Motor neuron (in vitro differentiated cells): Measurements from ENCODE around the gene CCDC92B. TPM values are rescaled to one million over a fixed set of nuclear protein-coding genes. Genes with fewer than 3 reads are reported as not detected.
"Not testable (repeated sequence)": the region's sequence is repeated elsewhere in the genome, so short reads cannot be mapped to it uniquely, and the experiment has no call there.

Source experiments
- ATAC-seq, 8 experiments: fragments of 200-7000 bp; cut with Tn5 transposase; replicated peaks in 6 of 8; 2 replicates each; pipeline ENCODE4 v1.8.0; 2021; ENCODE audit warnings: mild to moderate bottlenecking in 8 of 8, moderate library complexity in 8 of 8
- H3K27ac ChIP-seq, 2 donors: fragments of 250-450 bp; sonication (Bioruptor Pico); 2 replicates each; pipeline ENCODE4 v1.9.0; 2021; ENCODE audit warnings: antibody characterized with exemption in 2 of 2, mild to moderate bottlenecking in 2 of 2, moderate library complexity in 1 of 2
- H3K4me1 ChIP-seq, 2 donors: fragments of 250-450 bp; sonication (Bioruptor Pico); replicated peaks in 1 of 2; 2 replicates each; pipeline ENCODE4 v1.6.1; 2021; ENCODE audit warnings: antibody characterized with exemption in 2 of 2, mild to moderate bottlenecking in 2 of 2, moderate library complexity in 1 of 2
- H3K4me3 ChIP-seq, 5 donors: fragments of 250-450 bp; sonication (Bioruptor Pico); 2 replicates each; pipeline ENCODE4 v1.9.0; 2021; ENCODE audit warnings: antibody characterized with exemption in 5 of 5, mild to moderate bottlenecking in 5 of 5, moderate library complexity in 4 of 5
- WGBS, 10 experiments: fragments of 450-650 bp; shearing (Covaris generic); methylation state at CpG; one replicate each; pipeline ENCODE4 v1.0.0; 2022; 5-methylcytosine and 5-hydroxymethylcytosine counted together
- in situ Hi-C, 9 experiments: fragments of 400-800 bp; cut with MboI; loops; one replicate each; pipeline ENCODE4 v1.15.0; 2021; ENCODE audit warnings: low sequenced_read_pairs in 9 of 9, low pct_unique_long_range_greater_than_20kb in 2 of 9; ENCODE audit not compliant: unreplicated experiment in 9 of 9
- total RNA-seq, 8 experiments: library from RNA; unstranded; fragments of 300-600 nt; gene quantifications; 2 replicates each; pipeline versions ENCODE4 v1.2.3 to v1.2.4, GENCODE V29; 2022

Gene CCDC92B
- total RNA-seq, 8 experiments from 2014 or later = 0.15 to 2.9 (median 1.2) TPM

DNA sequence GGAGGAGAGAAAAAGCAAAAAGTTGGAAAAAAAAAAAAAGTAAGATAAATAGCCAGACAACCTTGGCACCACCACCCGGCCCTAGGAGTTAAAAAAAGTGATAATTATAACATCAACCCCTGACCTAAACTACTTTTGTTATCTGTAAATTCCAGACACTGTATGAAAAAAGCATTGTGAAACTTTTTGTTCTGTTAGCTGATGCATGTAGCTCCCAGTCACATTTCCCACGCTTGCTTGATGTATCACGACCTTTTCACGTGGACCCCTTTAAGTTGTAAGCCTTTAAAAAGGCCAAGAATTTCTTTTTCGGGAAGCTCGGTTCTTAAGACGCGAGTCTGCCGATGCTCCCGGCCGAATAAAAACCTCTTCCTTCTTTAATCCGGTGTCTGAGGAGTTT, 35.9 kb upstream of the CCDC92B start:
- H3K4me3 ChIP-seq, H3K27ac ChIP-seq, ATAC-seq, in situ Hi-C loops, H3K4me1 ChIP-seq: not testable (repeated sequence)
- 18 to 95% (median 64%) methylated on average over 1 to 12 of the region's 12 CpGs; no CpG with 5 or more reads in 1 of the 10 experiments for WGBS, 10 experiments

DNA sequence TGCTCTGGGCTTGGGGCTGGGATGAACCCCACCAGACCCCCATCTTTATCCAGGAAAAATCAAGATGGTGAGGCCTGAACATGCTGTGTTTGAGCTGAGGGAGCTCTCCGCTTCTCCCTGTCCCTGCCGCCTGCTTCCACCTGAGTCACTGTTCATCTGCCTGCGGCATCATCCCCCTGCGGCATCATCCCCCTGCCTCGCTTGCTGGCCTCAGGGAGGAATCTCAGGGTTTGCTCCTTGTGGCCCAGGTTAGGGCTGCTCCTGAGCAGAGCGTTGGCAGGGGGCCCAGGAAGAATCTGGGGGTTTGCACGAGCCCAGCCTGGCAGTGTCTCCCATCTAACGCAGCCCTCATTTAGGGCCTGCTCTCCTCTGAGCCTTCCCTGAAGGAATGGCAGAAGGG, 35.4 kb upstream of the CCDC92B start:
- 17 to 50% methylated on average over 1 to 2 of the region's 8 CpGs; no CpG with 5 or more reads in 8 of the 10 experiments for WGBS, 10 experiments
- no peak overlapping the region for H3K4me3 ChIP-seq
- peaks cover 0 to 2% of the 10 kb centered on the region in 2 donors for H3K4me1 ChIP-seq
- peak in 1 of 8 experiments; percentile 4 for ATAC-seq
- no peak overlapping the region for H3K27ac ChIP-seq
- in situ Hi-C loops = no loop called here

DNA sequence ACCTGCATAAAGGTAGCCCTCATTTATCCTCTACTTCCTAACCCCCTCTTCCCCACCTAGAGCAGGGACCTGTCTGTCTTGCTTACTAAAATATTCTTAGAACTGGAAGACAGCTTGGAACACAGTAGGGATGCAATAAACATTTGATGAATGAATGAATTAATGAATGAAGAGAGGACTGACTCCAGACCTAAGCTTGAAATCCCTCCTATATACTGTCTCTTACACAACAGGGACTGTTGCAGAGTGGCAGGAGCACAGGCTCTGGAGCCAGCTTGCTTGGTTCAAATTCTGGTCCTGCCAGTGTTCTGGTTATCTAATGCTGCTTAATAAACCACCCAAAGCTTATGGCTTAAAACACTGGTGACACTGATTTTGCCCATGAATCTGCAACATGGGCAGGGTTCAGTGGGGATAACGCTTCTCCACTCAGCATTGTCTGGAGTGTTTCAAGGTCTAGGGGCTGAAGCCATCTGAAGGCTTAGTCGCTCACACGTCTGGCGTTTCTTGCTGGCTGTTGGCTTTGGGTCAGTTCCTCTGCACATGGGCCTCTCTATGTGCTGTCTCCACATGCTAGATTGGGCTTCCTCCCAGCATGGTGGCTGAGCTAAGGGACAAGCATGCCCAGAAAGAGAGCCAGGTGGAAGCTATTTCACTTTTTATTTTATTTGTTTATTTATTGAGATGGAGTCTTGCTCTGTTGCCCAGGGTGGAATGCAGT, 34.0 kb upstream of the CCDC92B start:
- H3K4me3 ChIP-seq = no peak overlapping the region
- WGBS, 10 experiments = 86 to 100% methylated on average over 1 to 4 of the region's 4 CpGs; no CpG with 5 or more reads in 8 of the 10 experiments
- no peak overlapping the region for H3K27ac ChIP-seq
- in situ Hi-C loops = no loop called here
- no peak for ATAC-seq
- peaks cover 0 to 2% of the 10 kb centered on the region in 2 donors for H3K4me1 ChIP-seq

DNA sequence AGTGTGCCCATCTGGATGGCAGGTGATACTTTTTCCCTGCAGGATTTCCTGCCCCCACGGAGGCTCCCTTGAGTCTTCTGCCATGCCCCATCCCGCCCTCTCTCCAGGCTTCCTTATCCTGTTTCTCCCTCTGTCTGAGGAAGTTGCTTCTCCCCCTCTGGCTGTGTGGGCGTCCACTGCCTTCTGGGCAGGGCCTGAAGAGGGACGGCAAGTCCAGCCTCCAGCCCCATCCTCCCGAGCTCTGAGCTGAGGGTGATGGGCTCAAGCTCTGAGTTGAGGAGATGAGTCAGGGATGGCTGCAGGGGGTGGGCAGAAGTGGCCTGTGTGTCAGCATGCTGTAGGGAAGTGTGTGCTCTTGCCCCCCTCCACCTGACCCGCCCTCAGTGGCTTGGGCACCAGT, 32.6 kb upstream of the CCDC92B start:
- WGBS, 10 experiments = 18 to 80% (median 64%) methylated on average over 1 to 2 of the region's 6 CpGs; no CpG with 5 or more reads in 6 of the 10 experiments
- H3K4me3 ChIP-seq = no peak overlapping the region
- ATAC-seq = peak in 5 of 8 experiments; percentile 2 to 32 (median 9)
- no peak overlapping the region for H3K27ac ChIP-seq
- in situ Hi-C loops = no loop called here
- H3K4me1 ChIP-seq = peaks cover 0 to 6% of the 10 kb centered on the region in 2 donors

DNA sequence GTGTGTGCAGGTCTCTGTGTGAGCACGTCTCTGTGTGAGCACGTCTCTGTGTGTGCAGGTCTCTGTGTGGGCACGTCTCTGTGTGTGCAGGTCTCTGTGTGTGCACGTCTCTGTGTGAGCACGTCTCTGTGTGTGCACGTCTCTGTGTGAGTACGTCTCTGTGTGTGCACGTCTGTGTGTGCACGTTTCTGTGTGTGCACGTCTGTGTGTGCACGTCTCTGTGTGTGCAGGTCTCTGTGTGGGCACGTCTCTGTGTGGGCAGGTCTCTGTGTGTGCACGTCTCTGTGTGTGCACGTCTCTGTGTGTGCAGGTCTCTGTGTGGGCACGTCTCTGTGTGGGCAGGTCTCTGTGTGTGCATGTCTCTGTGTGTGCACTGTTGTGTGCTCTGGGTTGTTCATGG, 32.1 kb upstream of the CCDC92B start:
- in situ Hi-C loops, ATAC-seq, H3K4me3 ChIP-seq, H3K4me1 ChIP-seq, H3K27ac ChIP-seq: not testable (repeated sequence)
- 50 to 90% methylated on average over 2 of the region's 15 CpGs; no CpG with 5 or more reads in 8 of the 10 experiments for WGBS, 10 experiments

DNA sequence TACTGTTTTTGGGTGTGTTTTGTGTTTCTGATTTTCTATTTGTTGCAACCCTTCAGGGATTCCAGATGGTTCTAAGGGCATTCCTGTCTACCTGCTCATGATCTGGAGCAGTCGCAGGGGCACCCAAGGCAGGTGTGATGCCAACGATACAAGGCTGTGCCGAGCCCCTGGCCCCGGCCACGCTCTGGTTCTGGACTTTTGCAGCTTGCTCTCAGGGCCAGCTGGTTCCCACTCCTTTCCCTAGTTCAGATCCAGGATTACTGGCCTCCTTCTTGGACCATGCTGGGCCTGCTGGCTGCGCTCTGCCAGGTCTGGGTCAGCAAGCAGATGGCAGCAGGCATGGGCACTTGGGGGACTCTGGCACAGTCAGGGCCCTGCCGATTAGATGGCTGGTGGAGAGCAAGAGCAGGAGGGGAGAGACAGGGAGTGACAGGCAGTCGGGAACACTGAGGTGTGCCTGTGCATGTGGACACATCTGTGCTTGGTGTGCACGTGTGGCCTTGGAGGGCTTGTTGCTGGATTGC, 31.5 kb upstream of the CCDC92B start:
- peaks cover 0 to 5% of the 10 kb centered on the region in 2 donors for H3K4me1 ChIP-seq
- no peak for ATAC-seq
- H3K27ac ChIP-seq = no peak overlapping the region
- H3K4me3 ChIP-seq = no peak overlapping the region
- in situ Hi-C loops = no loop called here
- WGBS, 10 experiments = 44 to 86% (median 80%) methylated on average over 1 to 6 of the region's 9 CpGs; no CpG with 5 or more reads in 5 of the 10 experiments

DNA sequence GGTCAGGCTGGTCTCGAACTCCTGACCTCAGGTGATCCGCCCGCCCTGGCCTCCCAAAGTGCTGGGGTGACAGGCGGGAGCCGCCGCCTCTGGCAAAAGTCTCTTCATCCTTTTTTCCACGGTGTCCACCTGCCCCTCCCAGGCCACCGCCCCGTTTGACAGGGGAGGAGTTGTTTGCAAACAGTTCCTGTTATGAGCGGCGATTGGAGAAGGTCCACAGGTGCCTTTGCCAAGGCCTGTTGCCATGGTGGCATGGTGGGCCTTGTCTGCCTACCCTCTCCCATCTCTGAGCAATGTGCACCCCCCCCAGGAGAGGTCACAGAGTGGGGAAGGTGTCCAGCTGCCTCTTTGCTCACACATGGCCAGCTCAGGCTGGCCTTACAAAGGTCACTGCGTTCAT, 30.8 kb upstream of the CCDC92B start:
- Histone ChIP-seq H3K4me1 (peaks cover 3 to 4% of the 10 kb centered on the region in 2 donors), H3K27ac (no peak overlapping the region), H3K4me3 (no peak overlapping the region)
- ATAC-seq = no peak
- in situ Hi-C loops = no loop called here
- 62 to 85% (median 73%) methylated on average over 1 to 4 of the region's 12 CpGs; no CpG with 5 or more reads in 6 of the 10 experiments for WGBS, 10 experiments

DNA sequence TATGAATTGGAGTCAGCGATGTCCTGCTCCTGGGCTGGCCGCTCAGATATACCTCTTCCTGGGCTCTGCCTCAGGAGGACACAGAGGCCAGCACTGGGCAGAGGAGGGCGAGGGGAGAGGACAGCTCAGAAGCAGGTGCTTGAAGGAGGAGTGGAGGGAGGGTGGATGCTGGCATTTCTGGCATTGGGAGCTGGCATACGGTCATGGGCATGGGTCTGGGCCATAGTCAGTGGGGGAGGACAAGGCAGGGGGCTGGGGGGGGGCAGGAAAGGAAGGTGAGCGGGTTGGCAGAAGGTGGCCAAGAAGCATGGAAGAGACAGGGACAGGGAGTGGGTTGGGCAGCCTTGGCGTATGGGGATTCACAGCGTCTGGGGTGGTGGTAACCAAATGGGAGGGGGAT, 30.1 kb upstream of the CCDC92B start:
- no peak for ATAC-seq
- H3K4me1 ChIP-seq = peaks cover 3 to 4% of the 10 kb centered on the region in 2 donors
- H3K4me3 ChIP-seq = no peak overlapping the region
- 80 to 100% (median 90%) methylated on average over 1 to 2 of the region's 7 CpGs; no CpG with 5 or more reads in 7 of the 10 experiments for WGBS, 10 experiments
- in situ Hi-C loops = no loop called here
- H3K27ac ChIP-seq = no peak overlapping the region

DNA sequence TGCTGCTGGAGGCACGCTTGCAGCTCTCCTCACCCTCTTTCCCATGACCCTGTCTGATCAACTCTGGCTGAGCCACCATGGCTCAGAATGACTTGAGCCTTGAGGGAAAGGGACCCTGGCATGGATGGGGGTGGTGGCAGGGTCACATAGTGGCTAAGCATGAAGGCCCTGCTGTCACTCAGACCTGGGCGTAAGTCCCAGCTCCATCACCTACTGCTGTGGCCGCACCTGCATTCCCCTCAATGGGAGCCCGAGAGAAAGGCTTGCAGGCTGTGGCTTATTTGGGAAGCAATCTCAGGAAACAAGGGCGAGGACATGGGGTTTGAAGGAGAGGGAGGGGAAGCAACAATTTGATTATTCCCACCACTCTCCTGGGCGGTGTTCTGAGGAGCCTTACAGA, 29.0 kb upstream of the CCDC92B start:
- in situ Hi-C loops = no loop called here
- H3K27ac ChIP-seq = no peak overlapping the region
- peaks cover 3 to 4% of the 10 kb centered on the region in 2 donors for H3K4me1 ChIP-seq
- H3K4me3 ChIP-seq = no peak overlapping the region
- 0 to 83% (median 80%) methylated on average over 1 to 3 of the region's 6 CpGs; no CpG with 5 or more reads in 5 of the 10 experiments for whole genome bisulfite sequencing, 10 experiments
- no peak for ATAC-seq

DNA sequence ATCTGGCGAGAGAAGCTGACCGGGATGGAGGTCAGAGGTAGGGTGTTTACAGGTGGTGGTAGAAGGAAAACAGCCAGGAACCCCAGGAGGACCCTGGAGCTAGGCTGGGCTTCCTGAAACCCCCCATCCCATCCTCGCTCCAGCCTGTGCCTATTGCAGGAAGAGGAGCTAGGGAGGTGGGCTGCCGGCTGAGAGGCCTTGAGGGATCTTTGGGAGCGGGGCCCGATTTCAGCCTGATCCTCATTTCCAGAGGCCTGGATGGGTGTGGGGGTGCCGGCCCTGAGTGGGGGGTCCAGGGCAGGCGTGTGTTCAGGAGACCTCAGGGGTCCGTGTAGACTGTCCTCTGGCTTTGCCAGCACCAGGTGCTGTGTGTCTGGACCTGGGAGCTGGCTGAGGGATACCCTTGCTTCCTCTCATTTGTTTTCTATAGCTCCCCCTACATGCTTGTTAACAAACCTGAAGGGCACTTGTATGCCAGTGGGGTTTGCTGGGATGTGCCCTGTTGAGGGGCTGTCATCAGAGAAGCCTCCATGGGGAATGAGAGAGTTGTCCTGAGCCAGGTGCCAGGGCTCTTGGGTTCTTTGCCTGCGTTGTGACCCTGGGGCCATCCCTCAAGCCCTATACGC, 27.9 kb upstream of the CCDC92B start:
- ATAC-seq = peak in 5 of 8 experiments; percentile 1 to 19 (median 4)
- 0 to 40% (median 0%) methylated on average over 1 to 2 of the region's 11 CpGs; no CpG with 5 or more reads in 7 of the 10 experiments for WGBS, 10 experiments
- Histone ChIP-seq H3K27ac (no peak overlapping the region), H3K4me3 (peak overlapping the region; percentile 44 to 61 (median 56)), H3K4me1 (peaks cover 3 to 4% of the 10 kb centered on the region in 2 donors)
- in situ Hi-C loops = no loop called here

DNA sequence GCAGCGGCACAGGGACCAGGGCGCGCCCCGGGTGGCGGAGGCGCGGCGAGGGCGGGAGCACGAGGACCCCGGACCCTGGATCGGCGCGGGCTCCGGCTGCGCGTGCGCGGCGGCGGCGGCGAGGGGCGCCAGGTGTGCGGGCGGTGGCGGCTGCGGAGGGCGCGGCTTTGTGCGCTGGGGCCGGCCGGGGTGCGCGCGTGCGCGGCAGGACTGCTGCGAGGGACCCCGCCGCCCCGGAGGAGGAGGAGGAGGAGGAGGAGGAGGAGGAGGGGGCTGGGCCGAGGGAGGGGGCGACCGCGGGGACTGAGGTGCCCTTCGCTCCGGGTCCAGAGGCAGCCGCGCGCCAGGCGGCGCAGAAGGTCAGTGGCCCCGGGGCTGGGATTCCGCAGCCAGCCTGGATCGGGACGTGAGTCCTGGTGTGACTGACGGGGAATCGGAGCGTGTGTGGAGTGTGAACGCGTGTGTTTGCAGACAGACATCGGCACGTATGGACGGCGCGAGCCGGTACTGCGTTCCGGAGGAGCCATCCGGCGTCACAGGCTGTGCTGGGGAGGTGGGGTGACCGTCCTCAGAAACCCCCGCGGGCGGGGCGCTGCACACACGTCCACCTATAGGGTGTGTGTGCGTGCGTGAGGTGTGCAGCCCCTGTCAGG, 27.3 kb upstream of the CCDC92B start:
- H3K4me1 ChIP-seq = peaks cover 3 to 4% of the 10 kb centered on the region in 2 donors
- peak overlapping the region; percentile 44 to 61 (median 56) for H3K4me3 ChIP-seq
- in situ Hi-C loops = no loop called here
- WGBS, 10 experiments = 0% methylated on average over 1 to 3 of the region's 80 CpGs; no CpG with 5 or more reads in 7 of the 10 experiments
- ATAC-seq = peak in 6 of 8 experiments; percentile 63 to 89 (median 86)
- H3K27ac ChIP-seq = peak overlapping the region; percentile 33 to 64

DNA sequence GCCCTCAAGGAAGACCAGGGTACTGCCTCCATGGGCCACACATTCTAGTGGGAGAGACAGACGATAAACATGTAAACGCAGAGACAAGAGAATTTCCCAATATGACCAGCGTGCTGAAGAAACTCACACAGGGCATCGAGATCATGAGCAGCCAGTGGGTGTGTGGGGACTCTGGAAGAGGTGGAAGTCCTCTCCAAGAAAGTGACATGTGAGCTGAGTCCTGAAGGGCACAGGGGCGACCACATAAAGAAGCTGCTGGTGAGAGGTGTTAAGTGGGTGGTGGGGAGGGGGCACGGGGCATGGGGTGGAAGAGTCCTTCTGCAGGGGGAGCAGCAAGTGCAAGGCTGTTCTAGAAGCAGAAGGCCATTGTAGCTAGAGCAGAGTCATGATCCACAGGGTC, 25.8 kb upstream of the CCDC92B start:
- Histone ChIP-seq H3K27ac (no peak overlapping the region), H3K4me1 (peaks cover 3 to 4% of the 10 kb centered on the region in 2 donors), H3K4me3 (no peak overlapping the region)
- in situ Hi-C loops = no loop called here
- ATAC-seq = no peak
- WGBS, 10 experiments = 83 to 100% (median 97%) methylated on average over 1 to 3 of the region's 6 CpGs; no CpG with 5 or more reads in 6 of the 10 experiments

DNA sequence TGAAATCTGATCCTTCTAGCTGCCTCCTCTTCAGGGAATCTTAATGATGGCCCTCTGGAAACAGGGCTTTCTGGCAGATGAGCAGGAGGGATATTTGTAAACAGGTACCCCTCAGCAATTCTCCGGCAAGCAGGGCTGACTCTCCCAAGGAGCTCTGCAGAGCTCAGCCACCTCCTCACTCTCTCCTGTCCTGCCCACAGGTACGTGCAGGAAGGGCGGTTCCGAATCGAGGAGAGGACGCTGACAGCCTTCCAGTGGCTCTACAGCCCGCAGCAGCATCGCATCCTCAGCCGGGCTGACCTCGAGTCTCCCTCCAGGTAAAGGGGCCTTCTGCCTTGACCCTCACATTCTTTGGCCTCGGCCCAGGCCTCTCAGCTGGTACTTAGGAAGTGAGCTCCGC, 20.7 kb upstream of the CCDC92B start:
- WGBS, 10 experiments = 38 to 80% methylated on average over 6 to 10 of the region's 12 CpGs; no CpG with 5 or more reads in 8 of the 10 experiments
- Histone ChIP-seq H3K4me3 (no peak overlapping the region), H3K4me1 (no peaks in the 10 kb centered on the region), H3K27ac (no peak overlapping the region)
- no peak for ATAC-seq
- in situ Hi-C loops = no loop called here
